DOHH2 (cell line): ENCODE data around the gene CBLN2.

Experiments used
- H3F3A ChIP-seq: fragments of 200-600 bp; sonication (generic), shearing (Covaris generic); 2 replicates; pipeline ENCODE4 v1.6.0; 2016; ENCODE audit warnings: antibody characterized with exemption, mild to moderate bottlenecking; ENCODE audit not compliant: control insufficient read depth, insufficient read depth
- H3K27ac ChIP-seq: fragments of 200-600 bp; sonication (generic); 2 replicates; pipeline ENCODE4 v1.5.1; 2014; ENCODE audit warnings: low read depth, mild to moderate bottlenecking, low read length, moderate library complexity
- H3K27me3 ChIP-seq: fragments of 200-600 bp; sonication (generic); 2 replicates; pipeline ENCODE4 v1.6.1; 2014; ENCODE audit warnings: mild to moderate bottlenecking, low read length, mixed read lengths; ENCODE audit not compliant: control insufficient read depth
- H3K36me3 ChIP-seq: fragments of 200-600 bp; sonication (generic); 2 replicates; pipeline ENCODE4 v1.6.1; 2014; ENCODE audit warnings: mild to moderate bottlenecking, low read length, moderate library complexity, mixed read lengths; ENCODE audit not compliant: control insufficient read depth
- H3K4me1 ChIP-seq: fragments of 200-600 bp; sonication (generic); 2 replicates; pipeline ENCODE4 v1.6.1; 2014; ENCODE audit warnings: mild to moderate bottlenecking, low read length, mixed read lengths; ENCODE audit not compliant: control insufficient read depth
- H3K4me2 ChIP-seq: fragments of 200-600 bp; sonication (generic); 2 replicates; pipeline ENCODE4 v1.6.0; 2014; ENCODE audit warnings: mild to moderate bottlenecking, low read length, moderate library complexity
- H3K4me3 ChIP-seq: fragments of 200-600 bp; sonication (generic); 2 replicates; pipeline ENCODE4 v1.5.1; 2014; ENCODE audit warnings: mild to moderate bottlenecking, low read length, mixed read lengths
- H3K79me2 ChIP-seq: fragments of 200-600 bp; sonication (generic); 2 replicates; pipeline ENCODE4 v1.6.1; 2014; ENCODE audit warnings: mild to moderate bottlenecking, low read length, mixed read lengths; ENCODE audit not compliant: control insufficient read depth
- H3K9me2 ChIP-seq: fragments of 200-600 bp; sonication (generic); replicated peaks from 2 replicates; pipeline ENCODE4 v1.6.1; 2014; ENCODE audit warnings: mild to moderate bottlenecking, low read length, mixed read lengths; ENCODE audit not compliant: control insufficient read depth
- H3K9me3 ChIP-seq: fragments of 200-600 bp; sonication (generic); 2 replicates; pipeline ENCODE4 v1.6.1; 2014; ENCODE audit warnings: antibody characterized with exemption, low read length, mixed read lengths; ENCODE audit not compliant: control insufficient read depth, insufficient read depth
- H4K20me1 ChIP-seq: fragments of 200-600 bp; sonication (generic); 2 replicates; pipeline ENCODE4 v1.6.0; 2014; ENCODE audit warnings: low read depth, mild to moderate bottlenecking, antibody characterized with exemption, low read length, moderate library complexity; ENCODE audit not compliant: control insufficient read depth, insufficient read depth
- EZH2phosphoT487 ChIP-seq: fragments of 200-600 bp; sonication (generic); IDR thresholded peaks from 2 replicates; pipeline ENCODE4 v1.6.1; 2017; ENCODE audit warnings: borderline replicate concordance, mild to moderate bottlenecking, antibody characterized with exemption, low read length, moderate library complexity, mixed read lengths
- TF ChIP-seq, protein P1 (sequence below): fragments of 200-600 bp; sonication (generic); IDR thresholded peaks from one replicate; pipeline ENCODE4 v1.5.1; 2014; ENCODE audit warnings: antibody characterized with exemption, mild to moderate bottlenecking, low read depth, low read length; ENCODE audit not compliant: poor library complexity, severe bottlenecking

The CBLN2 gene

DNA sequence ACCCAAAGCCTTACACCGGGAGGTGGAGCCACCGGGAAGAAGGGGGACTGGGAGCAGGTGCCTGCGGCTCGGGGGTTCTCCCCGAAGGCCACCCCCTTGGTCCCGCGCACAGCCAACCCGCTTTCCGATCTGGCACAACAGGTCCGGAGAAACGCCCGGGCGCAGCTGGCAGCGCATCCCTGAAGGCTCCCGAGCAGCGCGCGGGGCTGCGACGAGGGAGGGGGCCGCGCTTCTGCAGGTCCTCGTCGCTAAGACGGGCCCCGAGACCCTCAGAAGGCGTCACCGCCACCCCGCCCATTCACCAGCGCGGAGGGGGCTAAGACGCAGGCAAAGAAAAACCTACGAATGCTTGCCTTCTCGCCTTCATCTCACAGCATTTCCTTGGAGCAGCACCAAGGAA, 1.8 kb downstream of the CBLN2 start:
- no peaks in the 10 kb centered on the region for H3K27me3 ChIP-seq
- no peaks in the 10 kb centered on the region for H3K4me1 ChIP-seq
- H3K4me3 ChIP-seq, result no peak overlapping the region
- no peak for TF ChIP-seq EZH2phosphoT487
- TF ChIP-seq, protein P1, sequence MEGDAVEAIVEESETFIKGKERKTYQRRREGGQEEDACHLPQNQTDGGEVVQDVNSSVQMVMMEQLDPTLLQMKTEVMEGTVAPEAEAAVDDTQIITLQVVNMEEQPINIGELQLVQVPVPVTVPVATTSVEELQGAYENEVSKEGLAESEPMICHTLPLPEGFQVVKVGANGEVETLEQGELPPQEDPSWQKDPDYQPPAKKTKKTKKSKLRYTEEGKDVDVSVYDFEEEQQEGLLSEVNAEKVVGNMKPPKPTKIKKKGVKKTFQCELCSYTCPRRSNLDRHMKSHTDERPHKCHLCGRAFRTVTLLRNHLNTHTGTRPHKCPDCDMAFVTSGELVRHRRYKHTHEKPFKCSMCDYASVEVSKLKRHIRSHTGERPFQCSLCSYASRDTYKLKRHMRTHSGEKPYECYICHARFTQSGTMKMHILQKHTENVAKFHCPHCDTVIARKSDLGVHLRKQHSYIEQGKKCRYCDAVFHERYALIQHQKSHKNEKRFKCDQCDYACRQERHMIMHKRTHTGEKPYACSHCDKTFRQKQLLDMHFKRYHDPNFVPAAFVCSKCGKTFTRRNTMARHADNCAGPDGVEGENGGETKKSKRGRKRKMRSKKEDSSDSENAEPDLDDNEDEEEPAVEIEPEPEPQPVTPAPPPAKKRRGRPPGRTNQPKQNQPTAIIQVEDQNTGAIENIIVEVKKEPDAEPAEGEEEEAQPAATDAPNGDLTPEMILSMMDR, result no peak
- H4K20me1 ChIP-seq, result no peaks in the 10 kb centered on the region
- no peaks in the 10 kb centered on the region for H3K9me3 ChIP-seq
- H3K36me3 ChIP-seq, result no peaks in the 10 kb centered on the region
- H3K27ac ChIP-seq, result no peak overlapping the region
- no peaks in the 10 kb centered on the region for H3F3A ChIP-seq
- no peak overlapping the region for H3K4me2 ChIP-seq
- H3K79me2 ChIP-seq, result no peaks in the 10 kb centered on the region
- H3K9me2 ChIP-seq, result no peaks in the 10 kb centered on the region

DNA sequence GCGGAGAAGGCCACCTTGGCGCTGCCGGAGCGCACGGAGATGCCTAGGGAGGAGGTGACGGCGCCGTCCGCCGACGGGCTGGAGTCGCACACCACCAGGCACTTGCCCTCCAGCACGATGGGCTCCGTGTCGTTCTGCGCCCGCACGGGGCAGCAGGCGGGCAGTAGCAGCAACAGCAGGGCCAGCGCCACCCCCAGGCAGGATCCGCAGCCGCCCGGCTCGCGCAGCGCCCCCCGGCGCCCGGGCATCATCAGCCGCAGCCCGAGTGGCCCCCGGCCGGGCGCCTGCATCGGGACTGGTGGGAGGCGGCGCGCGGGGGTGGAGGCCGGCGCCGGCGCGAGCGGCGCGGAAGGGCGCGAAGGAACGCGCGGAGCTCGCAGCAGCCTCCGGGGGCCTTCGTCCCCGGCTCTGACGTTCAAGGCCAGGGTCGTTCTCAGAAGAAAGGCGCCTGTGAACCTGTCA, 2.2 kb downstream of the CBLN2 start:
- no peak overlapping the region for H3K4me2 ChIP-seq
- H3K9me3 ChIP-seq, result no peaks in the 10 kb centered on the region

GRCh38 chr18:72539901-72540300, 4.2 kb downstream of the CBLN2 start:
- no peaks in the 10 kb centered on the region for H3K9me2 ChIP-seq
- no peaks in the 10 kb centered on the region for H3K79me2 ChIP-seq
- no peaks in the 10 kb centered on the region for H3K36me3 ChIP-seq
- H4K20me1 ChIP-seq, result no peaks in the 10 kb centered on the region
- H3K27me3 ChIP-seq, result no peaks in the 10 kb centered on the region
- H3K27ac ChIP-seq, result no peak overlapping the region
- no peak overlapping the region for H3K4me3 ChIP-seq
- no peak for TF ChIP-seq EZH2phosphoT487
- TF ChIP-seq, protein P1, result no peak
- H3F3A ChIP-seq, result no peaks in the 10 kb centered on the region
- H3K4me2 ChIP-seq, result no peak overlapping the region
- H3K9me3 ChIP-seq, result no peaks in the 10 kb centered on the region
- no peaks in the 10 kb centered on the region for H3K4me1 ChIP-seq

More for the DNA sequence above, 2.2 kb downstream of the CBLN2 start:
- H3K4me3 ChIP-seq, result no peak overlapping the region
- H3F3A ChIP-seq, result no peaks in the 10 kb centered on the region
- no peaks in the 10 kb centered on the region for H3K79me2 ChIP-seq
- H3K4me1 ChIP-seq, result no peaks in the 10 kb centered on the region
- H3K36me3 ChIP-seq, result no peaks in the 10 kb centered on the region
- H3K9me2 ChIP-seq, result no peaks in the 10 kb centered on the region
- TF ChIP-seq, protein P1, result no peak
- no peak for TF ChIP-seq EZH2phosphoT487
- H3K27ac ChIP-seq, result no peak overlapping the region
- no peaks in the 10 kb centered on the region for H3K27me3 ChIP-seq
- H4K20me1 ChIP-seq, result no peaks in the 10 kb centered on the region
